GM12865 (cell line): ENCODE results near the gene MAG.
A peak's percentile ranks its signal among the peaks of the same experiment; 100 is the strongest.

ENCODE experiments used
- DNase-seq: peaks from one replicate; pipeline ENCODE4 v3.0.0; 2010; ENCODE audit warnings: low read depth
- H3K4me3 ChIP-seq: 2 replicates; pipeline ENCODE4 v1.5.1; 2011; ENCODE audit warnings: mild to moderate bottlenecking, low read depth, low read length, control low read depth
- CTCF ChIP-seq: IDR thresholded peaks from 2 replicates; pipeline ENCODE4 v1.5.1; 2011; ENCODE audit warnings: low read length, control low read depth, low read depth, inconsistent platforms; ENCODE audit not compliant: insufficient read depth; ENCODE audit errors: missing control alignments

MAG gene

GRCh38 chr19:35351411-35352176 lies 59.6 kb downstream of the MAG start:
- no peak for DNase-seq
- TF ChIP-seq CTCF = no peak
- H3K4me3 ChIP-seq = no peak overlapping the region

- peak; percentile 2 for DNase-seq
- TF ChIP-seq CTCF = no peak
- no peak overlapping the region for H3K4me3 ChIP-seq
Observed at GRCh38 chr19:35352177-35352447, 60.2 kb downstream of the MAG start.

- no peak overlapping the region for H3K4me3 ChIP-seq
- DNase-seq = peak; percentile 88
- peak; percentile 82 for TF ChIP-seq CTCF
Observed at GRCh38 chr19:35352448-35353304, 60.7 kb downstream of the MAG start.

DNA sequence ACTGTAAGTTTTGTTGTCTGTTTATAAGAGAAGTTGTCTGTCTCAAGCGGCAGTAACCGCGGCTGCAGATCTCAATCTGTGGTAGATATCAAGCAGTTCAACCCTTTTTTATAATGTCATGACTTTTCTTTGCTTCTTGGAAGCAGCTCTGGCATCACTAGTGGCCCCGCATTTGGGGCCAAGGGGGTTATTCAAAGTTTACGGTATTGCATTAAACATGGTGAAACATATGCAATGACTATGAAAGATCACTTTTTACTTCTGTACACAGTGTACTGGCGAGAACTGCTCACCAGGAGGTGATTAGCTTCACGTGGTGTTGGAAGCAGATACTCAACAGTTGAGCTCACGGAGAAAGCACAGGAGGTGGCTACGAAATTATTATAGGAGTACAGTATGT lies 61.7 kb downstream of the MAG start:
- no peak for TF ChIP-seq CTCF

DNA sequence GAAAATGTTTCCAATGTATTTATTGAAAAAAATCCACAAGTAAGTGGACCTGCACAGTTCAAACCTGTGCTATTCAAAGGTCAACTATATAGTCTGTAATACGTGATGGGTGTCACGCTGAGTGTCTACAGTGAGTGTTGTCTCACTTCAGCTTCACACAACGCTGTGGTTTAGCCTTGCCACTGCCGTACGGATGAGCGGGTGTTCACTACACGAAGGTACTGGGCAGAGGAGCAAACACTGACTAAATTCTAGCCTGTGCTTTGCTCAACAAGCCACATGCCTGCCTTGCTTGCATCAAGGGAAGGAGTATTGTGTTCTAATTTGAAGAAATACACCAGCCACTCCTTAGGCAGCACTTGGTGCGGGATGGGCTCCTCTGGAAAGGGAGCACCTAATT lies 62.9 kb downstream of the MAG start:
- no peak for TF ChIP-seq CTCF
- no peak overlapping the region for H3K4me3 ChIP-seq
- no peak for DNase-seq

More for the DNA sequence above, 61.7 kb downstream of the MAG start:
- no peak overlapping the region for H3K4me3 ChIP-seq
- DNase-seq = no peak

DNA sequence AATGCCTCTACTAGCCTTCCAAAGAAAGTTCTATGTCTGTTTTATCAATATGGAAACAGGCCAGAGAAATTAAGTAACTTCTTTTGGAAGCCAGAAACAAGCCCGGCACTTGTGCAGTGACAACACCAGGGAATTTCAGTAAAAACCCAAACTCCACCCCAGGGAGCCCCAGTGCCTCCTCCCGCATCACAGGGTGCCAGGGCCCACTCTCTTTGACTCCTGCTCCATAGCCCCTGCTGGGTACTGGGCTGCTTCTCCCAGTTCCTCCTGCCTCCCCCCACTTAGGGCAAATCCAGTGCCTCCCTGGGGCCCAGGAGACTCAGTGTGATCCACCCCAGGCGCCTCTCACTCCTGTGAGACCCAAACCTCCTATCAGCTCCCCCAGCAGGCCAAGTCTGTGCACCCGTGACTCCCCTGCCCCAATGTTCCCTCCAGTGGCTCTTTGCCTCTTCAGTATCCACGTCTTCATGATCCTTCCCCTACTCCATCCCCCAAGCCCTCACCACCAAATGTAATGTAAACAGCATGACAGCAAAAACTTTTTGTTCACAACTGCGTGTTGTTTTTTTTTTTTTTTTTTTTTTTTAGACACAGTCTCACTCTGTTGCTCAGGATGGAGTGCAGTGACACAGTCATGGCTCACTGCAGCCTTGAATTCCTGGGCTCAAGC lies 64.0 kb downstream of the MAG start:
- H3K4me3 ChIP-seq = no peak overlapping the region
- no peak for TF ChIP-seq CTCF
- DNase-seq = no peak
